ENCODE data around the gene OIT3.

The OIT3 gene

GRCh38 chr10:72954230-72954595 is 60.7 kb downstream of the OIT3 start:
- DNase-seq: no peak

- DNase-seq: no peak
Observed at GRCh38 chr10:72954596-72955554, 61.3 kb downstream of the OIT3 start, which contains the start of gene PLA2G12B. PLA2G12B (minus strand) TSS chr10:72954806; CDS start chr10:72954685, 121 bp downstream.

- DNase-seq: no peak
Observed at GRCh38 chr10:72956001-72956400, 62.5 kb downstream of the OIT3 start.

GRCh38 chr10:72976886-72977285 is 83.3 kb downstream of the OIT3 start:
- DNase-seq: no peak

- DNase-seq: no peak
Observed at GRCh38 chr10:72979709-72980108, 86.2 kb downstream of the OIT3 start.

- DNase-seq: no peak
Observed at GRCh38 chr10:72980348-72980747, 86.8 kb downstream of the OIT3 start.

- DNase-seq: no peak
Observed at GRCh38 chr10:72981028-72981881, 87.7 kb downstream of the OIT3 start.

- no peak for DNase-seq
Observed at GRCh38 chr10:72981882-72982529, 88.5 kb downstream of the OIT3 start.

All from activated CD4-positive, CD25-positive, alpha-beta regulatory T cell (primary cell).